ENCODE measurements around the gene NGRN. TPM values are rescaled to one million over a fixed set of nuclear protein-coding genes. Genes with fewer than 3 reads are reported as not detected.

Gene NGRN
- polyA plus RNA-seq, 1 donor from 2014 or later: 466 TPM

- H3K4me2 ChIP-seq (ENCODE audit: low read length): no peak overlapping the region
- no peaks in the 10 kb centered on the region for H3K9me3 ChIP-seq (ENCODE audit: low read length)
- H3K27ac ChIP-seq (ENCODE audit: low read length): no peak overlapping the region
- H3K27me3 ChIP-seq (ENCODE audit: insufficient read depth, low read depth, low read length): no peaks in the 10 kb centered on the region
- TF ChIP-seq RAD21 (conservative IDR thresholded peaks at IDR 0.05) (no peak), MXI1 (conservative IDR thresholded peaks at IDR 0.05; ENCODE audit: poor library complexity, severe bottlenecking) (no peak), EZH2 (IDR thresholded peaks at IDR 0.05; ENCODE audit: borderline replicate concordance, insufficient read depth, low read length, poor library complexity, severe bottlenecking) (no peak), SMC3 (conservative IDR thresholded peaks at IDR 0.05; ENCODE audit: poor library complexity) (no peak), POLR2AphosphoS5 (IDR thresholded peaks at IDR 0.05) (no peak), CTCF (IDR thresholded peaks at IDR 0.05; ENCODE audit: poor library complexity, severe bottlenecking) (no peak), REST (IDR thresholded peaks at IDR 0.05; ENCODE audit: borderline replicate concordance) (no peak), TAF1 (IDR thresholded peaks at IDR 0.05; ENCODE audit: low read depth) (no peak), EP300 (conservative IDR thresholded peaks at IDR 0.05; ENCODE audit: poor library complexity, severe bottlenecking) (no peak)
- H4K20me1 ChIP-seq (ENCODE audit: insufficient read depth): peaks cover 4% of the 10 kb centered on the region
- H3F3A ChIP-seq (ENCODE audit: insufficient read depth, low read length, poor library complexity, severe bottlenecking): no peaks in the 10 kb centered on the region
- peaks cover 59% of the 10 kb centered on the region for H3K79me2 ChIP-seq (replicated peaks; ENCODE audit: insufficient read depth, low read length)
- no peak overlapping the region for H2AFZ ChIP-seq (ENCODE audit: low read depth, low read length)
- no peak overlapping the region for H3K4me3 ChIP-seq (ENCODE audit: low read length)
- H3K9ac ChIP-seq (ENCODE audit: low read length): no peak overlapping the region
- H3K36me3 ChIP-seq (ENCODE audit: insufficient read depth, low read length): no peaks in the 10 kb centered on the region
- no peaks in the 10 kb centered on the region for H3K9me2 ChIP-seq (ENCODE audit: insufficient read depth, low read length)
These were observed 5.2 kb downstream of the NGRN start for GRCh38 chr15:90270502-90271150.

- no peaks in the 10 kb centered on the region for H3K9me3 ChIP-seq (ENCODE audit: low read length)
- H3K79me2 ChIP-seq (replicated peaks; ENCODE audit: insufficient read depth, low read length): peaks cover 50% of the 10 kb centered on the region
- H3K9ac ChIP-seq (ENCODE audit: low read length): no peak overlapping the region
- H3K9me2 ChIP-seq (ENCODE audit: insufficient read depth, low read length): no peaks in the 10 kb centered on the region
- H3K27ac ChIP-seq (ENCODE audit: low read length): no peak overlapping the region
- no peaks in the 10 kb centered on the region for H3K36me3 ChIP-seq (ENCODE audit: insufficient read depth, low read length)
- no peaks in the 10 kb centered on the region for H3K27me3 ChIP-seq (ENCODE audit: insufficient read depth, low read depth, low read length)
- H3K4me3 ChIP-seq (ENCODE audit: low read length): no peak overlapping the region
- peaks cover 4% of the 10 kb centered on the region for H4K20me1 ChIP-seq (ENCODE audit: insufficient read depth)
- H3F3A ChIP-seq (ENCODE audit: insufficient read depth, low read length, poor library complexity, severe bottlenecking): no peaks in the 10 kb centered on the region
- no peak overlapping the region for H3K4me2 ChIP-seq (ENCODE audit: low read length)
- TF ChIP-seq RAD21 (conservative IDR thresholded peaks at IDR 0.05) (no peak), EZH2 (IDR thresholded peaks at IDR 0.05; ENCODE audit: borderline replicate concordance, insufficient read depth, low read length, poor library complexity, severe bottlenecking) (no peak), SMC3 (conservative IDR thresholded peaks at IDR 0.05; ENCODE audit: poor library complexity) (no peak), POLR2AphosphoS5 (IDR thresholded peaks at IDR 0.05) (no peak), TAF1 (IDR thresholded peaks at IDR 0.05; ENCODE audit: low read depth) (no peak), REST (IDR thresholded peaks at IDR 0.05; ENCODE audit: borderline replicate concordance) (no peak), CTCF (IDR thresholded peaks at IDR 0.05; ENCODE audit: poor library complexity, severe bottlenecking) (no peak), MXI1 (conservative IDR thresholded peaks at IDR 0.05; ENCODE audit: poor library complexity, severe bottlenecking) (no peak), EP300 (conservative IDR thresholded peaks at IDR 0.05; ENCODE audit: poor library complexity, severe bottlenecking) (no peak)
- H2AFZ ChIP-seq (ENCODE audit: low read depth, low read length): no peak overlapping the region
These were observed 6.1 kb downstream of the NGRN start for GRCh38 chr15:90271459-90272166.
